ENCODE measurements around the gene CAVIN2. TPM values are rescaled to one million over a fixed set of nuclear protein-coding genes. Genes with fewer than 3 reads are reported as not detected.

Gene CAVIN2
- total RNA-seq, 1 experiment from 2014 or later: 0.28 TPM

DNA sequence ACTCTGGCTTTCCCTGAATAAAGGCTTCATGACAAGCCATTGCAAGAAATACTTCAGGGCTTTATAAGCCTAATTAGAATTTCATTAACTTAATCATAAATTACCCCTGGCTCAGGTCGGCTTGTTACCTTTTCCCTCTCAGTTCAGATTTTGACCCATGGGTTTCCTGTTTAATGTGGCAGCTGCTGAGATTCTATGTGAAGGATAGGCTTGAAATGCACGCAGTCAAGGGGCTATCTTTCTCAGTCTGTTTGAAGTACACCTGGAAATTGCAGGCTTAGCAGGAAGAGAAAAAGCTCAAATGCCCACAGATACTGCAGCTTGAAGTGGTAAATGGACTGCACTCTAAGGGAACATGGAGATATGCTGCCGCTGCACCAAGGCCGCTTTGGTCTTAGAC is 49.4 kb downstream of the CAVIN2 start:
- TF ChIP-seq, protein P1, sequence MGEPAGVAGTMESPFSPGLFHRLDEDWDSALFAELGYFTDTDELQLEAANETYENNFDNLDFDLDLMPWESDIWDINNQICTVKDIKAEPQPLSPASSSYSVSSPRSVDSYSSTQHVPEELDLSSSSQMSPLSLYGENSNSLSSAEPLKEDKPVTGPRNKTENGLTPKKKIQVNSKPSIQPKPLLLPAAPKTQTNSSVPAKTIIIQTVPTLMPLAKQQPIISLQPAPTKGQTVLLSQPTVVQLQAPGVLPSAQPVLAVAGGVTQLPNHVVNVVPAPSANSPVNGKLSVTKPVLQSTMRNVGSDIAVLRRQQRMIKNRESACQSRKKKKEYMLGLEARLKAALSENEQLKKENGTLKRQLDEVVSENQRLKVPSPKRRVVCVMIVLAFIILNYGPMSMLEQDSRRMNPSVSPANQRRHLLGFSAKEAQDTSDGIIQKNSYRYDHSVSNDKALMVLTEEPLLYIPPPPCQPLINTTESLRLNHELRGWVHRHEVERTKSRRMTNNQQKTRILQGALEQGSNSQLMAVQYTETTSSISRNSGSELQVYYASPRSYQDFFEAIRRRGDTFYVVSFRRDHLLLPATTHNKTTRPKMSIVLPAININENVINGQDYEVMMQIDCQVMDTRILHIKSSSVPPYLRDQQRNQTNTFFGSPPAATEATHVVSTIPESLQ (CRISPR knock-in tag; IDR thresholded peaks at IDR 0.05): no peak
- TF ChIP-seq ESRRA (CRISPR knock-in tag; IDR thresholded peaks at IDR 0.05; ENCODE audit: borderline replicate concordance) (no peak), GRHL2 (CRISPR knock-in tag; IDR thresholded peaks at IDR 0.05; ENCODE audit: insufficient replicate concordance, severe bottlenecking) (no peak), EMX1 (CRISPR knock-in tag; IDR thresholded peaks at IDR 0.05) (no peak), ZNF671 (CRISPR knock-in tag; IDR thresholded peaks at IDR 0.05) (no peak), ZNF263 (CRISPR knock-in tag; IDR thresholded peaks at IDR 0.05; ENCODE audit: low read depth) (no peak), NFYB (CRISPR knock-in tag; conservative IDR thresholded peaks at IDR 0.05; ENCODE audit: low read depth) (no peak), PRRX2 (CRISPR knock-in tag; IDR thresholded peaks at IDR 0.05) (no peak), ZNF232 (CRISPR knock-in tag; IDR thresholded peaks at IDR 0.05) (no peak), IRF2 (CRISPR knock-in tag; IDR thresholded peaks at IDR 0.05; ENCODE audit: borderline replicate concordance, low read depth) (no peak), TEAD4 (CRISPR knock-in tag; IDR thresholded peaks at IDR 0.05) (no peak), FOXJ3 (CRISPR knock-in tag; IDR thresholded peaks at IDR 0.05; ENCODE audit: borderline replicate concordance) (no peak), TP53 (CRISPR knock-in tag; IDR thresholded peaks at IDR 0.05) (no peak)
- TF ChIP-seq, protein P2, sequence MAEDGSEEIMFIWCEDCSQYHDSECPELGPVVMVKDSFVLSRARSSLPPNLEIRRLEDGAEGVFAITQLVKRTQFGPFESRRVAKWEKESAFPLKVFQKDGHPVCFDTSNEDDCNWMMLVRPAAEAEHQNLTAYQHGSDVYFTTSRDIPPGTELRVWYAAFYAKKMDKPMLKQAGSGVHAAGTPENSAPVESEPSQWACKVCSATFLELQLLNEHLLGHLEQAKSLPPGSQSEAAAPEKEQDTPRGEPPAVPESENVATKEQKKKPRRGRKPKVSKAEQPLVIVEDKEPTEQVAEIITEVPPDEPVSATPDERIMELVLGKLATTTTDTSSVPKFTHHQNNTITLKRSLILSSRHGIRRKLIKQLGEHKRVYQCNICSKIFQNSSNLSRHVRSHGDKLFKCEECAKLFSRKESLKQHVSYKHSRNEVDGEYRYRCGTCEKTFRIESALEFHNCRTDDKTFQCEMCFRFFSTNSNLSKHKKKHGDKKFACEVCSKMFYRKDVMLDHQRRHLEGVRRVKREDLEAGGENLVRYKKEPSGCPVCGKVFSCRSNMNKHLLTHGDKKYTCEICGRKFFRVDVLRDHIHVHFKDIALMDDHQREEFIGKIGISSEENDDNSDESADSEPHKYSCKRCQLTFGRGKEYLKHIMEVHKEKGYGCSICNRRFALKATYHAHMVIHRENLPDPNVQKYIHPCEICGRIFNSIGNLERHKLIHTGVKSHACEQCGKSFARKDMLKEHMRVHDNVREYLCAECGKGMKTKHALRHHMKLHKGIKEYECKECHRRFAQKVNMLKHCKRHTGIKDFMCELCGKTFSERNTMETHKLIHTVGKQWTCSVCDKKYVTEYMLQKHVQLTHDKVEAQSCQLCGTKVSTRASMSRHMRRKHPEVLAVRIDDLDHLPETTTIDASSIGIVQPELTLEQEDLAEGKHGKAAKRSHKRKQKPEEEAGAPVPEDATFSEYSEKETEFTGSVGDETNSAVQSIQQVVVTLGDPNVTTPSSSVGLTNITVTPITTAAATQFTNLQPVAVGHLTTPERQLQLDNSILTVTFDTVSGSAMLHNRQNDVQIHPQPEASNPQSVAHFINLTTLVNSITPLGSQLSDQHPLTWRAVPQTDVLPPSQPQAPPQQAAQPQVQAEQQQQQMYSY (CRISPR knock-in tag; IDR thresholded peaks at IDR 0.05): no peak
- TF ChIP-seq, protein P3, sequence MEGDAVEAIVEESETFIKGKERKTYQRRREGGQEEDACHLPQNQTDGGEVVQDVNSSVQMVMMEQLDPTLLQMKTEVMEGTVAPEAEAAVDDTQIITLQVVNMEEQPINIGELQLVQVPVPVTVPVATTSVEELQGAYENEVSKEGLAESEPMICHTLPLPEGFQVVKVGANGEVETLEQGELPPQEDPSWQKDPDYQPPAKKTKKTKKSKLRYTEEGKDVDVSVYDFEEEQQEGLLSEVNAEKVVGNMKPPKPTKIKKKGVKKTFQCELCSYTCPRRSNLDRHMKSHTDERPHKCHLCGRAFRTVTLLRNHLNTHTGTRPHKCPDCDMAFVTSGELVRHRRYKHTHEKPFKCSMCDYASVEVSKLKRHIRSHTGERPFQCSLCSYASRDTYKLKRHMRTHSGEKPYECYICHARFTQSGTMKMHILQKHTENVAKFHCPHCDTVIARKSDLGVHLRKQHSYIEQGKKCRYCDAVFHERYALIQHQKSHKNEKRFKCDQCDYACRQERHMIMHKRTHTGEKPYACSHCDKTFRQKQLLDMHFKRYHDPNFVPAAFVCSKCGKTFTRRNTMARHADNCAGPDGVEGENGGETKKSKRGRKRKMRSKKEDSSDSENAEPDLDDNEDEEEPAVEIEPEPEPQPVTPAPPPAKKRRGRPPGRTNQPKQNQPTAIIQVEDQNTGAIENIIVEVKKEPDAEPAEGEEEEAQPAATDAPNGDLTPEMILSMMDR (IDR thresholded peaks at IDR 0.05): no peak
- TF ChIP-seq, protein P4, sequence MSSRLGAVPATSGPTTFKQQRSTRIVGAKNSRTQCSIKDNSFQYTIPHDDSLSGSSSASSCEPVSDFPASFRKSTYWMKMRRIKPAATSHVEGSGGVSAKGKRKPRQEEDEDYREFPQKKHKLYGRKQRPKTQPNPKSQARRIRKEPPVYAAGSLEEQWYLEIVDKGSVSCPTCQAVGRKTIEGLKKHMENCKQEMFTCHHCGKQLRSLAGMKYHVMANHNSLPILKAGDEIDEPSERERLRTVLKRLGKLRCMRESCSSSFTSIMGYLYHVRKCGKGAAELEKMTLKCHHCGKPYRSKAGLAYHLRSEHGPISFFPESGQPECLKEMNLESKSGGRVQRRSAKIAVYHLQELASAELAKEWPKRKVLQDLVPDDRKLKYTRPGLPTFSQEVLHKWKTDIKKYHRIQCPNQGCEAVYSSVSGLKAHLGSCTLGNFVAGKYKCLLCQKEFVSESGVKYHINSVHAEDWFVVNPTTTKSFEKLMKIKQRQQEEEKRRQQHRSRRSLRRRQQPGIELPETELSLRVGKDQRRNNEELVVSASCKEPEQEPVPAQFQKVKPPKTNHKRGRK (CRISPR knock-in tag; IDR thresholded peaks at IDR 0.05; ENCODE audit: borderline replicate concordance): no peak
- TF ChIP-seq, protein P5, sequence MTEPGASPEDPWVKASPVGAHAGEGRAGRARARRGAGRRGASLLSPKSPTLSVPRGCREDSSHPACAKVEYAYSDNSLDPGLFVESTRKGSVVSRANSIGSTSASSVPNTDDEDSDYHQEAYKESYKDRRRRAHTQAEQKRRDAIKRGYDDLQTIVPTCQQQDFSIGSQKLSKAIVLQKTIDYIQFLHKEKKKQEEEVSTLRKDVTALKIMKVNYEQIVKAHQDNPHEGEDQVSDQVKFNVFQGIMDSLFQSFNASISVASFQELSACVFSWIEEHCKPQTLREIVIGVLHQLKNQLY (CRISPR knock-in tag; IDR thresholded peaks at IDR 0.05): no peak
- TF ChIP-seq, protein P6, sequence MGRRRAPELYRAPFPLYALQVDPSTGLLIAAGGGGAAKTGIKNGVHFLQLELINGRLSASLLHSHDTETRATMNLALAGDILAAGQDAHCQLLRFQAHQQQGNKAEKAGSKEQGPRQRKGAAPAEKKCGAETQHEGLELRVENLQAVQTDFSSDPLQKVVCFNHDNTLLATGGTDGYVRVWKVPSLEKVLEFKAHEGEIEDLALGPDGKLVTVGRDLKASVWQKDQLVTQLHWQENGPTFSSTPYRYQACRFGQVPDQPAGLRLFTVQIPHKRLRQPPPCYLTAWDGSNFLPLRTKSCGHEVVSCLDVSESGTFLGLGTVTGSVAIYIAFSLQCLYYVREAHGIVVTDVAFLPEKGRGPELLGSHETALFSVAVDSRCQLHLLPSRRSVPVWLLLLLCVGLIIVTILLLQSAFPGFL (CRISPR knock-in tag; IDR thresholded peaks at IDR 0.05; ENCODE audit: borderline replicate concordance): no peak
- TF ChIP-seq, protein P7, sequence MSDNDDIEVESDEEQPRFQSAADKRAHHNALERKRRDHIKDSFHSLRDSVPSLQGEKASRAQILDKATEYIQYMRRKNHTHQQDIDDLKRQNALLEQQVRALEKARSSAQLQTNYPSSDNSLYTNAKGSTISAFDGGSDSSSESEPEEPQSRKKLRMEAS (CRISPR knock-in tag; IDR thresholded peaks at IDR 0.05): no peak
- TF ChIP-seq, protein P8, sequence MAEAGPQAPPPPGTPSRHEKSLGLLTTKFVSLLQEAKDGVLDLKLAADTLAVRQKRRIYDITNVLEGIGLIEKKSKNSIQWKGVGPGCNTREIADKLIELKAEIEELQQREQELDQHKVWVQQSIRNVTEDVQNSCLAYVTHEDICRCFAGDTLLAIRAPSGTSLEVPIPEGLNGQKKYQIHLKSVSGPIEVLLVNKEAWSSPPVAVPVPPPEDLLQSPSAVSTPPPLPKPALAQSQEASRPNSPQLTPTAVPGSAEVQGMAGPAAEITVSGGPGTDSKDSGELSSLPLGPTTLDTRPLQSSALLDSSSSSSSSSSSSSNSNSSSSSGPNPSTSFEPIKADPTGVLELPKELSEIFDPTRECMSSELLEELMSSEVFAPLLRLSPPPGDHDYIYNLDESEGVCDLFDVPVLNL (CRISPR knock-in tag; IDR thresholded peaks at IDR 0.05; ENCODE audit: borderline replicate concordance, low read depth): no peak
- POLR2A ChIA-PET: no interaction called here
- H3K27me3 Mint-ChIP-seq (ENCODE audit: low read depth): no peaks in the 10 kb centered on the region

More for the DNA sequence above, 49.4 kb downstream of the CAVIN2 start:
- ATAC-seq (no peak), DNase-seq (ENCODE audit: low spot score) (no peak)
- no peak overlapping the region for H3K4me3 Mint-ChIP-seq
- CTCF ChIA-PET: interaction anchor here (1.0 kb wide), 1 partner anchor 365 kb away, joined by 3 read pairs; no protein-coding TSS in a partner anchor
- H3K36me3 Mint-ChIP-seq: no peaks in the 10 kb centered on the region; the same call in 1 of the 2 replicates
- H3K27ac Mint-ChIP-seq: no peak overlapping the region
- peaks cover 3% of the 10 kb centered on the region for H3K9me3 Mint-ChIP-seq
- no peaks in the 10 kb centered on the region for H3K4me1 Mint-ChIP-seq
